ENCODE data around the gene OAT.

- TF ChIP-seq, protein P1, sequence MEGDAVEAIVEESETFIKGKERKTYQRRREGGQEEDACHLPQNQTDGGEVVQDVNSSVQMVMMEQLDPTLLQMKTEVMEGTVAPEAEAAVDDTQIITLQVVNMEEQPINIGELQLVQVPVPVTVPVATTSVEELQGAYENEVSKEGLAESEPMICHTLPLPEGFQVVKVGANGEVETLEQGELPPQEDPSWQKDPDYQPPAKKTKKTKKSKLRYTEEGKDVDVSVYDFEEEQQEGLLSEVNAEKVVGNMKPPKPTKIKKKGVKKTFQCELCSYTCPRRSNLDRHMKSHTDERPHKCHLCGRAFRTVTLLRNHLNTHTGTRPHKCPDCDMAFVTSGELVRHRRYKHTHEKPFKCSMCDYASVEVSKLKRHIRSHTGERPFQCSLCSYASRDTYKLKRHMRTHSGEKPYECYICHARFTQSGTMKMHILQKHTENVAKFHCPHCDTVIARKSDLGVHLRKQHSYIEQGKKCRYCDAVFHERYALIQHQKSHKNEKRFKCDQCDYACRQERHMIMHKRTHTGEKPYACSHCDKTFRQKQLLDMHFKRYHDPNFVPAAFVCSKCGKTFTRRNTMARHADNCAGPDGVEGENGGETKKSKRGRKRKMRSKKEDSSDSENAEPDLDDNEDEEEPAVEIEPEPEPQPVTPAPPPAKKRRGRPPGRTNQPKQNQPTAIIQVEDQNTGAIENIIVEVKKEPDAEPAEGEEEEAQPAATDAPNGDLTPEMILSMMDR (IDR thresholded peaks at IDR 0.05; ENCODE audit: borderline replicate concordance, extremely low read depth, low read length, poor library complexity, severe bottlenecking): no peak
- no peak for TF ChIP-seq EZH2 (IDR thresholded peaks at IDR 0.05; ENCODE audit: borderline replicate concordance, low read depth, low read length, severe bottlenecking)
These were observed 3.5 kb downstream of the OAT start for GRCh38 chr10:124415210-124415609.
